ENCODE measurements around the gene SF3B6. TPM values are rescaled to one million over a fixed set of nuclear protein-coding genes. Genes with fewer than 3 reads are reported as not detected.

Gene SF3B6
- total RNA-seq, 2 donors from 2014 or later, result 109 to 131 TPM

DNA sequence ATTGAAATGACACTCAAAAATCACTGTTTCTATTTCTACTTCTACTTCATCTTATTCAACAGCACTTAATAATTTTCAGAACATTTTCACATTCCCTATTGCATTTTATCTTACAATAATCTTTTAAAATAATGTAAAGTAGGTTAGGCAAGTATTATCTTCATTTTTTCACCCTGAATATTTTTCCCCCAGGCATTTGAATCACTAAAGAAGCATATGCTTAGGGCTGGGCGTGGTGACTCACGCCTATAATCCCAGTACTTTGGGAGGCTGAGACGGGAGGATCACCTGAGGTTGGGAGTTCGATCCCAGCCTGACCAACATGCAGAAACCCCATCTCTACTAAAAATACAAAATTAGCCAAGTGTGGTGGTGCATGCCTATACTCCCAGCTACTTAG lies 35.6 kb downstream of the SF3B6 start:
- Mint-ChIP-seq H3K27ac (no peak overlapping the region), H3K4me1 (no peaks in the 10 kb centered on the region), H3K27me3 (ENCODE audit: insufficient read depth) (no peaks in the 10 kb centered on the region), H3K9me3 (no peaks in the 10 kb centered on the region), H3K36me3 (ENCODE audit: low read depth) (peaks cover 21% of the 10 kb centered on the region), H3K4me3 (no peak overlapping the region)
- DNase-seq, result no peak
- 89 to 94% methylated on average over 4 of the region's 4 CpGs for WGBS, 2 experiments (ENCODE audit: insufficient coverage in 1 of 2, insufficient read length in 1 of 2)
- Histone ChIP-seq H3K4me1 (ENCODE audit: control insufficient read depth, insufficient read depth, low read length) (no peaks in the 10 kb centered on the region), H3K27me3 (ENCODE audit: control insufficient read depth, insufficient read depth, low read length, poor library complexity, severe bottlenecking) (no peaks in the 10 kb centered on the region), H3K4me3 (ENCODE audit: low read length) (no peak overlapping the region), H3K9ac (ENCODE audit: extremely low read depth, low read length, poor library complexity, severe bottlenecking) (no peak overlapping the region), H3K9me3 (ENCODE audit: control insufficient read depth, low read length) (no peaks in the 10 kb centered on the region), H3K27ac (ENCODE audit: low read depth, low read length) (no peak overlapping the region), H3K36me3 (ENCODE audit: control insufficient read depth, insufficient read depth, low read length) (peaks cover 27% of the 10 kb centered on the region)
- TF ChIP-seq, protein P1, sequence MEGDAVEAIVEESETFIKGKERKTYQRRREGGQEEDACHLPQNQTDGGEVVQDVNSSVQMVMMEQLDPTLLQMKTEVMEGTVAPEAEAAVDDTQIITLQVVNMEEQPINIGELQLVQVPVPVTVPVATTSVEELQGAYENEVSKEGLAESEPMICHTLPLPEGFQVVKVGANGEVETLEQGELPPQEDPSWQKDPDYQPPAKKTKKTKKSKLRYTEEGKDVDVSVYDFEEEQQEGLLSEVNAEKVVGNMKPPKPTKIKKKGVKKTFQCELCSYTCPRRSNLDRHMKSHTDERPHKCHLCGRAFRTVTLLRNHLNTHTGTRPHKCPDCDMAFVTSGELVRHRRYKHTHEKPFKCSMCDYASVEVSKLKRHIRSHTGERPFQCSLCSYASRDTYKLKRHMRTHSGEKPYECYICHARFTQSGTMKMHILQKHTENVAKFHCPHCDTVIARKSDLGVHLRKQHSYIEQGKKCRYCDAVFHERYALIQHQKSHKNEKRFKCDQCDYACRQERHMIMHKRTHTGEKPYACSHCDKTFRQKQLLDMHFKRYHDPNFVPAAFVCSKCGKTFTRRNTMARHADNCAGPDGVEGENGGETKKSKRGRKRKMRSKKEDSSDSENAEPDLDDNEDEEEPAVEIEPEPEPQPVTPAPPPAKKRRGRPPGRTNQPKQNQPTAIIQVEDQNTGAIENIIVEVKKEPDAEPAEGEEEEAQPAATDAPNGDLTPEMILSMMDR (conservative IDR thresholded peaks at IDR 0.05), result no peak

DNA sequence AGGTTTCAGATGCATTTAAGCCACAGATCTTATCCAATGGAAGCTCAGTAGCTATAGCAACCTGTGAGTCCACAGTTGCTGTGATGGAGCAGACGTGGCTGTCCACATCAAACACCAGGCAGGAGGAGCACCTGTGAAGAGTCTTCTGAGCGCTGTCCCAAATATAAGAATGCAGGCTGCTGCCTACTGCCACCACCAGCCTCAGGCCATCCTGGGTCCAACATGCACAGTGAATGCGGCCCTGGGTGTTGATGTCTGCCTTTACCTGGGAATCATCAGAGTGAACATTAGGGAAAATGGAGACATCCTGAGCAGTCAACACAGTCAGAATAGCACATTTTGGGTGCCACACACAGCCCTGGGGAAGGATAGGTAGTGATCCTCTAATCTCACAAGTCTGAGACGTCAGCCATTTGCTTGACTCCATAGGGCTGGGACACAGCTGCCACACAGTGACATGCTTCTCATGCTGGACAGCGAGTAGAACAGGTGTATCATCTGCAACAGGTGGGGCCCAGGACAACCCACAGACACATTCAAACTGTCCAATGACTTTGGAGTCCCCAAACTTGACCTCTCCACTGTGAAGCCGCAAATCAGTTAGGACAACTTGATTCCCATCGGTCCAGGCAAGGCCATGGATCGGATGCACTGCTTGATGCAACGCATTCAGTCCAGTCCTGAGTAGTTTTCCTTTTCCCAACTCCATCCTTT lies 37.2 kb downstream of the SF3B6 start:
- no peaks in the 10 kb centered on the region for H3K27me3 Mint-ChIP-seq (ENCODE audit: insufficient read depth)
- Histone ChIP-seq H3K9me3 (ENCODE audit: control insufficient read depth, low read length) (no peaks in the 10 kb centered on the region), H3K27me3 (ENCODE audit: control insufficient read depth, insufficient read depth, low read length, poor library complexity, severe bottlenecking) (no peaks in the 10 kb centered on the region), H3K4me3 (ENCODE audit: low read length) (no peak overlapping the region), H3K36me3 (ENCODE audit: control insufficient read depth, insufficient read depth, low read length) (peaks cover 27% of the 10 kb centered on the region), H3K4me1 (ENCODE audit: control insufficient read depth, insufficient read depth, low read length) (no peaks in the 10 kb centered on the region), H3K27ac (ENCODE audit: low read depth, low read length) (no peak overlapping the region), H3K9ac (ENCODE audit: extremely low read depth, low read length, poor library complexity, severe bottlenecking) (no peak overlapping the region)
- peaks cover 24% of the 10 kb centered on the region for H3K36me3 Mint-ChIP-seq (ENCODE audit: low read depth)
- H3K4me1 Mint-ChIP-seq, result no peaks in the 10 kb centered on the region
- TF ChIP-seq, protein P1 (conservative IDR thresholded peaks at IDR 0.05), result no peak
- no peaks in the 10 kb centered on the region for H3K9me3 Mint-ChIP-seq
- WGBS, 2 experiments (ENCODE audit: insufficient coverage in 1 of 2, insufficient read length in 1 of 2), result 94 to 98% methylated on average over 9 of the region's 9 CpGs
- no peak for DNase-seq
- no peak overlapping the region for H3K27ac Mint-ChIP-seq
- no peak overlapping the region for H3K4me3 Mint-ChIP-seq

DNA sequence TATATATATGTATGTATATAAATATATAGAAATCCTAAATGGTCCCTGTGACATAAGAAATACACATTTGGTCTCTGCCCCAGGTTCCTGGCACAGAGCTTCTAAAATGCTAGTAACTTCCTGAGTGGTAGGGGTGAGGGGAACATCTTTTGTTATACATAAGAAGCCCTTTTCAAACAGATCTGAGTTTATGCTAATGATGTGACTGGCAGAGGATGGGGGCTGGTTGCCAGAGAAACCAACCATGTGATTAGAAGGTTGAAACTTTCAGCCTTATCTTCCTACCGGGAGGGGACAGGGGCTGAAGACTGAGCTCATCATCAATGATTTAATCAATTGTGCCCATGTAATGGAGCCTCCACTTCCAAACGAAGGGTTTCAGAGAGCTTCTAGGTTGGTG lies 49.9 kb downstream of the SF3B6 start:
- Histone ChIP-seq H3K27ac (ENCODE audit: low read depth, low read length) (no peak overlapping the region), H3K36me3 (ENCODE audit: control insufficient read depth, insufficient read depth, low read length) (peaks cover 25% of the 10 kb centered on the region), H3K27me3 (ENCODE audit: control insufficient read depth, insufficient read depth, low read length, poor library complexity, severe bottlenecking) (no peaks in the 10 kb centered on the region), H3K4me3 (ENCODE audit: low read length) (no peak overlapping the region), H3K9me3 (ENCODE audit: control insufficient read depth, low read length) (no peaks in the 10 kb centered on the region), H3K4me1 (ENCODE audit: control insufficient read depth, insufficient read depth, low read length) (no peaks in the 10 kb centered on the region), H3K9ac (ENCODE audit: extremely low read depth, low read length, poor library complexity, severe bottlenecking) (no peak overlapping the region)
- WGBS, 2 experiments (ENCODE audit: insufficient coverage in 1 of 2, insufficient read length in 1 of 2), result 40 to 54% methylated on average over 2 of the region's 2 CpGs
- peak overlapping the region; percentile 75 for H3K27ac Mint-ChIP-seq
- H3K4me3 Mint-ChIP-seq, result no peak overlapping the region
- H3K36me3 Mint-ChIP-seq (ENCODE audit: low read depth), result peaks cover 43% of the 10 kb centered on the region
- peaks cover 17% of the 10 kb centered on the region for H3K4me1 Mint-ChIP-seq
- no peak for DNase-seq
- no peaks in the 10 kb centered on the region for H3K9me3 Mint-ChIP-seq
- H3K27me3 Mint-ChIP-seq (ENCODE audit: insufficient read depth), result no peaks in the 10 kb centered on the region
- TF ChIP-seq, protein P1 (conservative IDR thresholded peaks at IDR 0.05), result no peak
